HTERT RPE-1 (cell line): Measurements from ENCODE around the gene EXOG.

Source experiments
- in situ Hi-C: fragments of 300-500 bp; cut with MboI; formaldehyde crosslinking; loops from 4 replicates; pipeline ENCODE4 v1.14.3; 2020; ENCODE audit warnings: low sequenced_read_pairs

Gene EXOG

DNA sequence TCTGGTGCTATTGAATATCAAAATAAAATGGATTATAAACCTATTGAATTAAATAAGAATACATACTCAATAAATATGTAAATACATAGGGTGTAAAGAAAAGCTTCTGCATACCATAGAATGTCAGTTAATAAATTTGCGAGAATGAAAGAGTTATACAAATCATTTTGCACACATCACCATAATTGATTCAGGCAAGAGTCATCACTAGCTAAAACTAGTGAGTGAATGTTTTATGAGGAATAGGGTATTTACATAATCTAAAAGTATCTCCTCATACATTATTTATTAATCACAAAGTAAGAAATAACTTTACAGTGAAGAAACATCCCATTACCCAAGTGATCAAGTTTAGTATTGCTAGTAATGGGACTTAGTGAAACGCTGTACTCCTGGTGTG lies 13.6 kb downstream of the EXOG start:
- in situ Hi-C loops: no loop called here

DNA sequence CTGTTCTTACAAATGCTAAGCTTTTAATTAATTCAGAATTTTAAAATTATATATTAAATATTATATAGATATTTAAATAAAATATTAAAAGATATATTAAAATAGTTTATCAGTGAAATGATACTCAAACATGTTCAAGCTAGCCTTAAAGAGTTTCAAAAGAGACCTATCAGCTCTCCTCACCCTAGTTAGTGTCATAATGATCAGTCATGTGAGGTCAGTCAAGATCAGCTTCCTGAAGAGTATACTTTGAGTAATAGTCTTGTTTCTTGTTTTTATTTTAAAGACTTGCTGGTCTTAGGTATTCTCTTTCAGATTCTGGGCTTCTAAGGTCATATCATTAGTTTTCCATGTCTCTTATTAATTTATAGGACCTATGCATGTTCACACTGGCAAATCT lies 14.5 kb downstream of the EXOG start:
- in situ Hi-C loops: no loop called here

- in situ Hi-C loops: no loop called here
Observed at GRCh38 chr3:38511546-38511945, 15.4 kb downstream of the EXOG start.

DNA sequence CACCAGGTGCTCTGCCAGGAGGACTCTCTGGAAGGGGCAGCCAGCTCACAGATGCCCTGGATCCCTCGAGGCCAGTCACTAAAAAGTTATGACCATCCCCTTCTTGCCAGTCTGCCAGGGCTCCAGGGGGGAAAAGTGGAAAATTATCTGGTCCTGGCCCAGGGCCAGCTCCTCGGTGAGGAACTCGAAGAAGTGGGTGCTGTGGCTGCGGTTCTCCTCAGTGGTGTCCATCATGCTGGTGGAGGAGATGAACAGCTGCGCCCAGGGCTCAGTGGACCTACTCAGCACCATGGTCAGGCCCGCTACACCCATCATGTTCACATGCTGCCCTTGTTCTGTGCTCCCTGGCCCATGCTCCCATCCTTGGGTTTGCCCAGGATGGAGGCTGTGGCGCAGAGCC lies 19.2 kb downstream of the EXOG start:
- in situ Hi-C loops: no loop called here

DNA sequence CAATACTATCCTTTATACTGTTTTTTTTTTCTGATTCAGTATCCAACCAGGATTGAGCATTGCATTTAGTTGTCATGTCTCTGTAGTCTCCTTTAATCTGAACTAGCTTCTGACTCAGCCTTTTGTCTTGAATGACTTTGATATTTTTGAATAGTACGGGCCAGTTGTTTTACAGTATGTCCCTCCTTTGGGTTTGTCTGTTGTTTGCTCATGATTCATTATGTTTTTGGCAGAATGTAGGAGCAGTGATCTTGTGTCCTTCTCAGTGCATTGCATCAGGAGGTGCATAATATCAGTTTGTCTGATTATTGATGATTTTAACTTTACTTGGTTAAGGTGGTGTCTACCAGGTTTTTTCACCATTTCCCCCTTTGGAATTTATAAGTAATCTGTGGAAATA lies 20.5 kb downstream of the EXOG start:
- in situ Hi-C loops: no loop called here

DNA sequence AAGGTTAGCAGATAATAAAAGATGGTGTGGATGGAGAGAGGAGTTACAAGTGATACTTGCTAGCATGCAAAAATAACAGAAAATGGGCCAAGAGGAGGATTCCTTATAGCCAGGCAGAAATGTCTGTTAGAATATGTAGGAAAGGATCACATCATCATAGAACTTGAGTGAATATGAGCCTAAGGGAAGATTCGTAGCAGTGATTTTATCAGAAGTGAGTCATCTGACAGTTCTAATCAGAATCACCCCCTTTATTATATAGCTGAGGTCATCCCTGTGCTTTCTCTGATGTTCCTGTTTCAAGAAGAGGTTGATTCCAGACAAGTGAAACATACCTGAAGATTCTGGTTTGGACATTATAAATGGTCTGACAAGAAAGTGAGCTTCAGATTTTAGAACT lies 22.9 kb downstream of the EXOG start:
- in situ Hi-C loops: no loop called here

DNA sequence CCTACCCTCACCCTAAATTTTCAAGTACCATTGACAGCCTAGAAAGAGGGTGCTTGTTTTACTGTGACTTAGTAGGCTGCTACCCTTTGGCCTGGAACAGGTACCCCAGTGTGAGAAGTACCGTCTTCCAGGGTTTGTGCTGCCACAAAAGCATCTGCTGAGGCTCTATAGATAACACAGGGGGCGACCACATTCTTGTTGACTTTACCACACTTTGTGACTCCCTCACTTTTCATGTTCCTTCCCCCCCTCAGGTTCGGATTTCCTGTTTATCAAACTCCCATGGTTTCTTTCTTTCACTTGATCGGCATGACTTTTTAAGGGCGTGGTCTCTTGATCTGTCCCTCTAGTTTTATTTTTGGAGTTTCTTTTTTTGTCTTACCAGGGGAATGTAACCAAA lies 23.5 kb downstream of the EXOG start:
- in situ Hi-C loops: no loop called here

- in situ Hi-C loops: no loop called here
Observed at GRCh38 chr3:38521391-38521987, 25.3 kb downstream of the EXOG start.

GRCh38 chr3:38522002-38522401 lies 25.9 kb downstream of the EXOG start:
- in situ Hi-C loops: no loop called here

DNA sequence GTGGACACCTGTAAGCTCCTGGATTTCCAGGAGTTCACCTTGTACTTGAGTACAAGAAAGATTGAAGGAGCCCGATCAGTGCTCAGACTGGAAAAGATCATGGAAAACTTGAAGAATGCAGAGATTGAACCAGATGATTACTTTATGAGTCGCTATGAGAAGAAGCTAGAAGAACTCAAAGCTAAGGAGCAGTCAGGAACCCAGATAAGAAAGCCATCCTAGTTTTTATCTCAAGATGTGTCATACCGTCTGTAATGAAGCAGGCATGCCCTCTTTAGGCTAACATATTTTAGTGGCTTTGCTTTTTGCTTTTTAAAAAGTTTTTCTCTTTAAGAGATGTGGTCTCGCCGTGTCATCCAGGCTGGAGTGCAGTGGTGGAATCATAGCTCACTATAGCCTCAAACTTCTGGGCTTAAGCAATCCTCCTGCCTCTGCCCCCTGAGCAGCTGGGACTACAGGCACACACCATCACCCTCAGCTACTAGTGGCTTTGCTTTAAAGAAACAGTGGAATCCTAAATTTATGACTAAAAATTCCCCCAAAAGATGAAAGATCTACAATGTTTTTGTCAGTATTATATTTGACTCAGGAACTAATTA lies 28.1 kb downstream of the EXOG start:
- in situ Hi-C loops: no loop called here

DNA sequence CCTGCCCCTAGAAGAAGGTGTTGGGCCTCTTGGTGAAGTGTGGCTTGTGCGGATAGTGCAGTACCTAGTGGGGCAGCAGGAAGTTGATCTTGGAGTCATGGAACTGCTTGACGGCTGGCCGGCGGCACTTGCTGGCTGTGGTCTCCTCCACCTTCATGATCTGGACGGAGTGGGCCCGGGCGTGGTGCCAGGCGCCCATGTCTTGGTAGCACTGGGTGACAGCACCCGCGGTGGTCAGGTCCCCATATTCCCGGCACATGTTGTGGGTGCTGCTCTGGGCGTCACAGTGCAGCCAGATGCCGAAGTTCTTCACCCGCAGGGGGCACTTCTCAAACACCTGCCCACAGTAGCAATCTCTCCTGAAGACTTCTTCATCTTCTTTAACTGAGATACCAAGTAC lies 30.7 kb downstream of the EXOG start:
- in situ Hi-C loops: no loop called here

GRCh38 chr3:38528457-38528856 lies 32.3 kb downstream of the EXOG start:
- in situ Hi-C loops: no loop called here

DNA sequence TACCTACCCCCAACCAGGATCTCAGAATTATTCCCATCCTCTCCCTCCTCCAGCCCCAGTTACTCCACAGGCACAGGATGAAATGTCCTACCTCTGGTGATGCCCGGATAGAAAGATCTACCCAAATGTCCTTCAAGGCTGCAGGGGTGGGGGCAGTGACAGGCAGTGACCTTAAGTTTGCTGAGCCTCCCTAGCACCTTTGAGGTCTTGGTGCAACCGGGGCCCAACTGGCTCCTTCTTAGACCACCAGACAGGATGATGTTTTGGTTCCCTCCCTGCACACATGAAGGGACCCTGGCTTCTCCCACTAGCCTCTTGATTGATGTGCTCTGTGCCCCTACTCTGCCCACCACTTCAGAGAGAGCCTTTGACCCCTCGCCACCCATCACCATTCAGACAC lies 36.4 kb downstream of the EXOG start:
- in situ Hi-C loops: no loop called here

DNA sequence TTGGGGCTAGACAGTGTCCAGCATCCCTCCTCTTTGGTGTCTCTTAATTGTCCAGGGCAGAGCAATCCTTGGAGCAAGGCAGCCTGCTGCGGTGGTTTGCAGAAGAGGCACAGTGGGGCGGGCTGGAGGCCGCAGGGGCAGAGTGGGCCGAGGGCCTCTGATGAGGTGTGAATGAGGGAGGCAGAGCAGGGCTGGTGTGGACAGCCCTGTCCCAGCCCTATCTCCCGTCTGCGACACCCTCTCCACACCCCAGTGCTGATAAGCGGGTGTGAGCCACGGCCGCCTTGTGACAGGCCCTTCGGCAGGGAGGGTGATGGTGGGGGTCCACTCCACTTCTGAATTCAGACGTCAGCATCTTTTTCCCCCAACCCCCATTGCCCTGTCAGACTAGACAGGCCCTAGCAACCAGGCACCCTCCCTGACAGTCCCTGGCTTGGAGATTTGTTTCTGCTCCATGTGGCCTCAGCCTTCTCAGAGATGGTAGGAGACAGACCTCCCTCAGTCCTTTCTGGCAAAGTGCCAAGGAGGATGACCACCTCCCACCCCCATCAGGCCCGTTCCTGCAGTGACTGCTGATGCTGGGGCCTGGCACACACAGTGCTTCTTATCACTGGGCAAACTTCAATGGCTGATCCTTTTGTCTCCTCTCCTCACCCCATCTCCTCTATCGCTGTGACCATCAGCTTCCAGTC lies 37.3 kb downstream of the EXOG start:
- in situ Hi-C loops: no loop called here

DNA sequence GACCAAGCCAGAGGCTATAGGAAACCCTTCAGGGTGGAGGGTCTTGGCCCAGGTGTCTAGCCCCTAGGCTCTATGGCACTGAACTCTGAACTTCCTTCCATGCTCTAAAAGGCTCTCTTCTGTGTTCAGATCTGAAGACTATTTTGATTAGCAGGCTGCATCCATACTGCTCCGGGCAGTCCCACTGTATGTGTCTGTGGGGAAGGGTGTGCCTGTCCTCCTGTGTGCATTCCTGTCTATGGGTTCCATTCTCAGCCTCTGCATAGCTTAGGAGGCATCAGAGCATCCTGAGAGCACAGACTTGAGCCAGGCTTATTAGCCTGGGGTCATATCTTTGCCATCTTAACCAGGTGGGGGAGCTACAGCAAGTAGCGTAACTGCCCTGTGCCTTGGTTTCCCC lies 38.0 kb downstream of the EXOG start:
- in situ Hi-C loops: no loop called here

DNA sequence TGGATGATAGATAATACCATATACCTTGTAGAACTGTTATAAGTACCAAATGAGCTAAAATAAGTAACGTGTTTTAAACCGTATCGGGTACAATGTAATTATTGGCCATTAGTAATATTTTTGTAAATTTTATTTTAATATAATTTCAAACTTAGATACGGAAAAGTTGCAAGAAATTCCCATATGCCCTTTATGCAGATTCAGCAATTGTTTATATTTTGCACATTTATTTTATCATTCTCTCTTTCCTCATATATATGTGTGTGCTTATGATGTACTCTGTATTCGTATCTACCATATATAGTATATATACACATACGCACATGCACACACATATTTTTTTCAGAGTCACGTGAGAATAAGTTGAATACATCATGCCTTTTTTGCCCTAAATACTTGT lies 38.5 kb downstream of the EXOG start:
- in situ Hi-C loops: no loop called here

DNA sequence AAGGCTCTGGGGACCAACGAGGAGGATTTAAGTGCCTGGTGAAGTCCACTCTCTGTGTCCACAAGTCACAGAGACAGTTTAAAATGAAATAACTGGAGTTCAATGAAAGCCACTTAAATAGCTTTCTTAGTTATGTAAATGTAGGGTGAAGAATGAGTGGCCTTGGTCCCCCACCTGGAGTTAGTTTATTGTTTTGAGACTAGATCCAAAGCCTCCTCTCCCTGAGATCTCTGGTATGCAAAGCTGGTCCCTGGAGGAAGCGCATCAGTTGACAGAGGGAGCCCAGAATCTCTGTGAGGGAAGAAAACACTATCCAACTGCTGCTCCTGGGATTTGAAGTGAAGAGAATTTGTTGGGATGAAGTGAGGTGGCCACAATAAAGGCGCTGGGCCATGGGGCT lies 40.5 kb downstream of the EXOG start:
- in situ Hi-C loops: no loop called here

GRCh38 chr3:38538773-38539353 lies 42.7 kb downstream of the EXOG start:
- in situ Hi-C loops: no loop called here

- in situ Hi-C loops: no loop called here
Observed at GRCh38 chr3:38541806-38542205, 45.7 kb downstream of the EXOG start.

DNA sequence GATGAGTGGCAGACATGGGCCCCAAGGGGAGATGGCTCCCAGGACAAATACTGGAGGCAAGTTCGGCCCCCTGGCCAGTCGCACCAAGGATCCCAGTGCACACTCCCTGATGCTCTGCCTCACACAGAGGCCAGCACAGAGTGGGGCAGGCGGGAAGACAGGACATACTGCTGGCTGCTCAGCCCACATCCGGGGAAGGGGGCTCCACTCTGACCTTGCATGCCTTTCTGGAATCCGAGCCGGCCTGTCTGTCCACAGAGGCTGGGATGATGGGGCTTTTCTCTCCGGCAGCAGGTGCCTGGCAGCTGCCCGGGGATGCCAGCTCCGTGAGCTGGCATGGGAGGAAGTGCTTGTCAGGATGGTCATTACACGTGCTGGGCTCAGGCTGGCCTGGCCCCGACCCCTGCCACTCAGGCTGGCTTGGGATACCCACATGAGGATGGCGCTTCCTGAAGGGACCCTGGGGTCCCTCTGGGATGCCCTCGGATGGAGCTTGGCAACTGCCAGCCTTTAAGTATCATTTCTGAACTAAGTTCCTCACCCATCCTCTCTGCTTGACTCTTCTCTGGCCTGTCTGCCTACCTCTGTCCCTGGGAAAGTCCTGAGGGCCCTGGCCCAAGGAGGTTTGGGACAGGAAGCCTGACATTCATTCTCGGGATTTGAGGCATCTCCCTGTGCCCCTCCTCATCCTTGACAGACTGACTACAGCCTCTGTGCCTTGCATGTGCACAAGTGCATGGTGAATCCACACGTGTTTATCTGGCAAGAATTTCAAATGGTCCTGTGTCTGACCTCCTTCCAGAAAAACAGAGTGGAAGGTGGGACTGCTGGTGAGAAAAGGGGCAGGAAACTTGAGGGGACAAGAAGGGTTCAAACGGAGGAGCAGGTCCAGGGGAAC lies 46.5 kb downstream of the EXOG start:
- in situ Hi-C loops: no loop called here

- in situ Hi-C loops: no loop called here
Observed at GRCh38 chr3:38543586-38543985, 47.4 kb downstream of the EXOG start.
